ENCODE results near the gene TOM1L1.

TOM1L1 gene

GRCh38 chr17:54945671-54946070 lies 45.0 kb downstream of the TOM1L1 start:
- Histone ChIP-seq H3K27me3 (ENCODE audit: insufficient read depth, poor library complexity, severe bottlenecking) (no peaks in the 10 kb centered on the region), H3K27ac (replicated peaks) (no peak overlapping the region), H3K4me3 (replicated peaks; ENCODE audit: insufficient read depth, low read length) (no peak overlapping the region)
- no peak for TF ChIP-seq POLR2AphosphoS5 (IDR thresholded peaks at IDR 0.05; ENCODE audit: low read depth)
- TF ChIP-seq GABPA (IDR thresholded peaks at IDR 0.05; ENCODE audit: low read depth): no peak
- no peak for TF ChIP-seq SPI1 (IDR thresholded peaks at IDR 0.05; ENCODE audit: borderline replicate concordance, low read depth)
- TF ChIP-seq CTCF (IDR thresholded peaks at IDR 0.05; ENCODE audit: insufficient read depth, low read length): no peak
- no peak for TF ChIP-seq REST (IDR thresholded peaks at IDR 0.05; ENCODE audit: insufficient replicate concordance, low read depth)
- DNase-seq (ENCODE audit: low read depth in 1 of 2, low spot score in 1 of 2): no peak

- H3K27ac ChIP-seq (replicated peaks): no peak overlapping the region
- TF ChIP-seq SPI1 (IDR thresholded peaks at IDR 0.05; ENCODE audit: borderline replicate concordance, low read depth): peak; percentile 60; the same call in 1 of the 2 replicates
- no peak for TF ChIP-seq POLR2AphosphoS5 (IDR thresholded peaks at IDR 0.05; ENCODE audit: low read depth)
- no peaks in the 10 kb centered on the region for H3K27me3 ChIP-seq (ENCODE audit: insufficient read depth, poor library complexity, severe bottlenecking)
- peak in 1 of 2 experiments; percentile 47 for DNase-seq (ENCODE audit: low read depth in 1 of 2, low spot score in 1 of 2)
- no peak overlapping the region for H3K4me3 ChIP-seq (replicated peaks; ENCODE audit: insufficient read depth, low read length)
Measured at GRCh38 chr17:54947396-54947795, 46.7 kb downstream of the TOM1L1 start.

- DNase-seq (ENCODE audit: low read depth in 1 of 2, low spot score in 1 of 2): no peak
- Histone ChIP-seq H3K4me3 (replicated peaks; ENCODE audit: insufficient read depth, low read length) (no peak overlapping the region), H3K27ac (replicated peaks) (no peak overlapping the region), H3K27me3 (ENCODE audit: insufficient read depth, poor library complexity, severe bottlenecking) (no peaks in the 10 kb centered on the region)
- TF ChIP-seq GABPA (IDR thresholded peaks at IDR 0.05; ENCODE audit: low read depth) (no peak), SPI1 (IDR thresholded peaks at IDR 0.05; ENCODE audit: borderline replicate concordance, low read depth) (no peak), CTCF (IDR thresholded peaks at IDR 0.05; ENCODE audit: insufficient read depth, low read length) (no peak)
Measured at GRCh38 chr17:54948380-54948779, 47.7 kb downstream of the TOM1L1 start.

- no peak for DNase-seq (ENCODE audit: low read depth in 1 of 2, low spot score in 1 of 2)
- H3K4me3 ChIP-seq (replicated peaks; ENCODE audit: insufficient read depth, low read length): no peak overlapping the region
- no peak overlapping the region for H3K27ac ChIP-seq (replicated peaks)
- H3K27me3 ChIP-seq (ENCODE audit: insufficient read depth, poor library complexity, severe bottlenecking): no peaks in the 10 kb centered on the region
- TF ChIP-seq REST (IDR thresholded peaks at IDR 0.05; ENCODE audit: insufficient replicate concordance, low read depth): no peak
- TF ChIP-seq SPI1 (IDR thresholded peaks at IDR 0.05; ENCODE audit: borderline replicate concordance, low read depth): no peak
- no peak for TF ChIP-seq GABPA (IDR thresholded peaks at IDR 0.05; ENCODE audit: low read depth)
- TF ChIP-seq POLR2AphosphoS5 (IDR thresholded peaks at IDR 0.05; ENCODE audit: low read depth): no peak
- TF ChIP-seq CTCF (IDR thresholded peaks at IDR 0.05; ENCODE audit: insufficient read depth, low read length): no peak
Measured at GRCh38 chr17:54950116-54950515, 49.5 kb downstream of the TOM1L1 start.
